A549 (cell line): ENCODE results near the gene OR6S1. TPM values are rescaled to one million over a fixed set of nuclear protein-coding genes. Genes with fewer than 3 reads are reported as not detected.

Experiments used
- ATAC-seq, 2 experiments: fragments of 200-7000 bp in 1 of 2; fragments of >200 bp in 1 of 2; cut with Nextera tagmentation in 1 of 2; cut with Tn5 transposase in 1 of 2; 3 replicates each; pipeline versions ENCODE4 v1.8.0 to v1.9.1; 2018 to 2020; ENCODE audit warnings: mild to moderate bottlenecking in 1 of 2, moderate library complexity in 1 of 2
- CTCF ChIA-PET: fragments of 300-600 bp; sonication (Branson Sonifier 250); formaldehyde crosslinking; extraction: SDS; loops from one replicate; lab custom pipeline; 2021; ENCODE audit warnings: antibody characterized with exemption, inconsistent platforms; lab: Yijun Ruan, JAX
- POLR2A ChIA-PET: fragments of 350-600 bp; formaldehyde crosslinking; extraction: SDS; loops from one replicate; lab custom pipeline; 2021; ENCODE audit warnings: antibody characterized with exemption, inconsistent platforms; lab: Yijun Ruan, JAX
- DNase-seq, 2 experiments: peaks; one replicate each; pipeline versions ENCODE4 v3.0.0 to v3.0.0-alpha.2; 2011 to 2016; ENCODE audit warnings: low read depth in 1 of 2, low spot score in 1 of 2
- FAIRE-seq: peaks from 2 replicates; lab custom pipeline; 2011; peaks lifted over from hg19 to GRCh38; lab: Jason Lieb, UNC
- H3K27ac ChIP-seq, 2 experiments: fragments of >200 bp; sonication (Bioruptor Twin); formaldehyde crosslinking; 3 replicates each; pipeline ENCODE4 v1.5.1; 2016 to 2017
- H3K4me1 ChIP-seq: fragments of >200 bp; sonication (Bioruptor Twin); formaldehyde crosslinking; 3 replicates; pipeline ENCODE4 v1.6.1; 2016
- H3K4me2 ChIP-seq: fragments of >200 bp; sonication (Bioruptor Twin); formaldehyde crosslinking; 3 replicates; pipeline ENCODE4 v1.6.1; 2016
- H3K4me3 ChIP-seq: fragments of >200 bp; sonication (Bioruptor Twin); formaldehyde crosslinking; 3 replicates; pipeline ENCODE4 v1.5.1; 2016
- H3K9me3 ChIP-seq: fragments of >200 bp; sonication (Bioruptor Twin); formaldehyde crosslinking; 3 replicates; pipeline ENCODE4 v1.6.1; 2016
- BCL3 ChIP-seq: fragments of >200 bp; sonication (Bioruptor Twin); formaldehyde crosslinking; IDR thresholded peaks from 3 replicates; pipeline ENCODE4 v1.6.1; 2016
- BHLHE40 ChIP-seq: IDR thresholded peaks from 2 replicates; pipeline ENCODE4 v1.6.1; 2012; ENCODE audit warnings: low read depth, low read length, inconsistent platforms
- CBX8 ChIP-seq: fragments of 200-600 bp; sonication (generic); IDR thresholded peaks from 2 replicates; pipeline ENCODE4 v1.6.1; 2016
- CTCF ChIP-seq: fragments of >200 bp; sonication (Bioruptor Twin); formaldehyde crosslinking; IDR thresholded peaks from 3 replicates; pipeline ENCODE4 v1.5.1; 2016
- EP300 ChIP-seq, 2 experiments: fragments of >200 bp; sonication (Bioruptor Twin); formaldehyde crosslinking; IDR thresholded peaks; 2 replicates in 1 of 2; 3 replicates in 1 of 2; pipeline ENCODE4 v1.6.1; 2016 to 2017
- FOSL2 ChIP-seq, 2 experiments: fragments of 450-650 bp in 1 of 2; fragments of >200 bp in 1 of 2; sonication (Bioruptor Twin) in 1 of 2; formaldehyde crosslinking; IDR thresholded peaks; 2 replicates each; pipeline versions ENCODE4 v1.5.0 to v1.6.1; 2016 to 2020; ENCODE audit warnings: mild to moderate bottlenecking in 1 of 2, moderate library complexity in 1 of 2
- FOXS1 ChIP-seq: fragments of 250-450 bp; sonication (Bioruptor Pico); IDR thresholded peaks from 2 replicates; pipeline ENCODE4 v1.5.0; 2020; ENCODE audit warnings: mild to moderate bottlenecking, moderate library complexity
- HDAC2 ChIP-seq: fragments of 200-600 bp; sonication (generic); IDR thresholded peaks from 2 replicates; pipeline ENCODE4 v1.6.1; 2016
- HES2 ChIP-seq: fragments of >200 bp; sonication (Bioruptor Twin); formaldehyde crosslinking; IDR thresholded peaks from 2 replicates; pipeline ENCODE4 v1.6.1; 2016
- HEYL ChIP-seq: fragments of 250-450 bp; sonication (Bioruptor Pico); IDR thresholded peaks from 2 replicates; pipeline ENCODE4 v1.8.0; 2021; ENCODE audit warnings: mild to moderate bottlenecking, moderate library complexity
- HOXB13 ChIP-seq: fragments of 250-450 bp; sonication (Bioruptor Pico); IDR thresholded peaks from 2 replicates; pipeline ENCODE4 v1.5.0; 2020; ENCODE audit warnings: low read depth, mild to moderate bottlenecking, moderate library complexity
- MAX ChIP-seq: IDR thresholded peaks from 2 replicates; pipeline ENCODE4 v1.6.1; 2012
- MAZ ChIP-seq: fragments of 150-350 bp; IDR thresholded peaks from 2 replicates; pipeline ENCODE4 v1.6.1; 2014; ENCODE audit warnings: antibody characterized with exemption, low read depth, low read length, borderline replicate concordance
- NFE2L2 ChIP-seq: fragments of 150-350 bp; conservative IDR thresholded peaks from 2 replicates; pipeline ENCODE4 v1.6.1; 2014; ENCODE audit warnings: low read length
- PHF8 ChIP-seq: fragments of 200-600 bp; sonication (generic); IDR thresholded peaks from 2 replicates; pipeline ENCODE4 v1.6.1; 2016; ENCODE audit warnings: low read depth, mild to moderate bottlenecking, antibody characterized with exemption, moderate library complexity, borderline replicate concordance
- POLR2A ChIP-seq: IDR thresholded peaks from 2 replicates; pipeline ENCODE4 v1.6.1; 2012; ENCODE audit warnings: mild to moderate bottlenecking, low read length
- RARB ChIP-seq: fragments of 250-450 bp; sonication (Bioruptor Pico); IDR thresholded peaks from 2 replicates; pipeline ENCODE4 v1.8.0; 2021; ENCODE audit warnings: mild to moderate bottlenecking, moderate library complexity
- RCOR1 ChIP-seq: fragments of 150-350 bp; IDR thresholded peaks from 2 replicates; pipeline ENCODE4 v1.6.1; 2014; ENCODE audit warnings: antibody characterized with exemption, low read length, low read depth
- REST ChIP-seq: fragments of 200-600 bp; sonication (generic); IDR thresholded peaks from 2 replicates; pipeline ENCODE4 v1.6.1; 2016; ENCODE audit warnings: antibody characterized with exemption, mild to moderate bottlenecking, moderate library complexity
- RFX5 ChIP-seq: fragments of 450-650 bp; IDR thresholded peaks from 2 replicates; pipeline ENCODE4 v1.7.1; 2014; ENCODE audit warnings: antibody characterized with exemption, mild to moderate bottlenecking, moderate library complexity
- RNF2 ChIP-seq: fragments of 200-600 bp; sonication (generic); IDR thresholded peaks from 2 replicates; pipeline ENCODE4 v1.6.1; 2016; ENCODE audit warnings: low read depth, mild to moderate bottlenecking, antibody characterized with exemption, moderate library complexity, borderline replicate concordance
- SREBF2 ChIP-seq: fragments of 450-650 bp; IDR thresholded peaks from 2 replicates; pipeline ENCODE4 v1.6.1; 2014; ENCODE audit warnings: mild to moderate bottlenecking, moderate library complexity
- USF2 ChIP-seq: fragments of 450-650 bp; IDR thresholded peaks from 2 replicates; pipeline ENCODE4 v1.6.1; 2014; ENCODE audit warnings: antibody characterized with exemption
- WGBS: methylation state at CpG from one replicate; pipeline ENCODE4 v1.1.6; 2017; ENCODE audit errors: missing lambda C conversion rate; 5-methylcytosine and 5-hydroxymethylcytosine counted together
- polyA plus RNA-seq, 4 experiments: library from polyadenylated mRNA; depleted of rRNA in 3 of 4; stranded (reverse); fragments of >200 nt; fragmentation: RNase III in 1 of 4; extraction: RNeasy Plus Mini Kit Qiagen cat#74134 plus additional on column Dnase treatment in 1 of 4; gene quantifications; 2 replicates in 3 of 4; 3 replicates in 1 of 4; pipeline ENCODE4 v1.2.3, GENCODE V29; 2011 to 2017

OR6S1 gene
- polyA plus RNA-seq, 2 of the 4 experiments (the other 2 are of a cell fraction) = not detected

- TF ChIP-seq CTCF (no peak), HES2 (no peak), RFX5 (no peak)
- TF ChIP-seq, all 56 proteins: peak for 0
These were observed 37.4 kb downstream of the OR6S1 start (continued) for GRCh38 chr14:20603813-20604690.

GRCh38 chr14:20602583-20602982 is 38.9 kb downstream of the OR6S1 start:
- TF ChIP-seq USF2 = no peak
- no peak for TF ChIP-seq HOXB13 (CRISPR knock-in tag)
- TF ChIP-seq FOSL2 (IDR thresholded peaks at IDR 0.05) = no peak
- no peak for TF ChIP-seq FOSL2 (CRISPR knock-in tag; IDR thresholded peaks at IDR 0.05)
- TF ChIP-seq POLR2A = no peak
- no peak for TF ChIP-seq REST
- TF ChIP-seq FOXS1 (CRISPR knock-in tag) = no peak
- no peak for TF ChIP-seq RNF2
- POLR2A ChIA-PET = no interaction called here
- H3K27ac ChIP-seq = no peak overlapping the region
- H3K4me3 ChIP-seq = no peak overlapping the region
- ATAC-seq = no peak
- no peaks in the 10 kb centered on the region for H3K4me1 ChIP-seq
- H3K4me2 ChIP-seq = no peak overlapping the region
- FAIRE-seq = no peak
- DNase-seq = no peak
- WGBS = 61% methylated on average over 9 of the region's 9 CpGs
- no peaks in the 10 kb centered on the region for H3K9me3 ChIP-seq
- CTCF ChIA-PET = no interaction called here

- H3K4me2 ChIP-seq = no peak overlapping the region
- ATAC-seq = no peak
- H3K27ac ChIP-seq = no peak overlapping the region
- CTCF ChIA-PET = interaction anchor here (1.6 to 2.4 kb wide), 2 partner anchors 8 to 274 kb away, joined by 6 to 23 read pairs; no protein-coding TSS in a partner anchor
- TF ChIP-seq RFX5 (no peak), MAX (no peak), EP300 (IDR thresholded peaks at IDR 0.05) (no peak), NFE2L2 (no peak), PHF8 (no peak), MAZ (no peak), HDAC2 (no peak), RCOR1 (no peak), SREBF2 (no peak), HEYL (CRISPR knock-in tag) (no peak), RARB (CRISPR knock-in tag) (no peak), CBX8 (no peak), BCL3 (no peak), BHLHE40 (no peak)
- H3K4me3 ChIP-seq = no peak overlapping the region
- POLR2A ChIA-PET = interaction anchor here (0.6 kb wide), 1 partner anchor 82 kb away, joined by 4 read pairs; no protein-coding TSS in a partner anchor
- H3K4me1 ChIP-seq = no peaks in the 10 kb centered on the region
- WGBS = 58% methylated on average over 9 of the region's 12 CpGs
- FAIRE-seq = no peak
- no peaks in the 10 kb centered on the region for H3K9me3 ChIP-seq
- no peak for DNase-seq
These were observed 40.0 kb downstream of the OR6S1 start for GRCh38 chr14:20601522-20601921.
